ENCODE data around the gene TCIRG1. TPM values are rescaled to one million over a fixed set of nuclear protein-coding genes. Genes with fewer than 3 reads are reported as not detected.

Gene TCIRG1
- polyA plus RNA-seq, 1 experiment: 26.5 TPM

DNA sequence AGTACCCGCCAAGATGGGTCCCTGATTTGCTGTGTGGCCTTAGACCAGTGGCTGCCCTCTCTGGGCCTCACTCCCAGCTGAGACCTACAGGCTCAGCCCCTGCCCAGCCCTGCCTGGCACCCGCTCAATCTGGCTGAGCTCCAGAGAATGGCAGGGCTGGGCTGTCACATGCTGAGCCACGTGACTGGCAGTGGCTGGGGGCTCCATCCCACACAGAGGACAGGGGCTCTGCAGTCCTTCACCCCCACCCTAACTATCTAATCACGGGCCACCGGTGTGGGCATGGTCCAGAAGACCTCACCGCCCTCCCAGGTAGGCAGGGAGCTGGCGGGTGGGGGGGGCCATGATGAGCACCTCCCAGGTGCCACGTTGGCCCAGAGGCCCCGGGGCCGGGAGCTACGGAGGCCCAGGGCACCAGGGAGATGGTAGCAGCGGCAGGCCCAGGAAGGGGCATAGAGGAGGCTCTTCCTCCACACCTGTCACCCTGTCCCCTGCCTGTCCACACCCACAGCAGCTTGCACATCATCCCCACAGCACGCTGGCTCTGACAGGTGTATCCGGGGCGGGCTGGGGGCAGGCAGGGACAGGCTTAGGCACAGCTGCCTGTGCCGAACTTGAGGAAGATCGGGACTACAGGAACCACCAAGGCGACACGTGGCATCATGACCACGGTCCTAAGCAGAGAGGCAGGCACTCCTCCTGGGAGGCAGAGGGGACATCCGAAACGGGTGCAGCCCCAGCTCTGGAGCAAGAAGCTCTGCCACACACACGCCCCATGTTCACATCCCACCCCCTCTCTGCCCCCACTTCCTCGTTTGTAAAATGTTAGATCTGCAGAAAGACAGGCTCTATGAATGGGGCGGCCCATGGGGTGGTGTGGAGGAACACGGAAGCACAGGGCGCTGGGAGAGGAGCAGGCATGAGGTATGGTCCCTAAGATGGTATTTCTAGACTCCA, 30.2 kb upstream of the TCIRG1 start:
- TF ChIP-seq, protein P1, sequence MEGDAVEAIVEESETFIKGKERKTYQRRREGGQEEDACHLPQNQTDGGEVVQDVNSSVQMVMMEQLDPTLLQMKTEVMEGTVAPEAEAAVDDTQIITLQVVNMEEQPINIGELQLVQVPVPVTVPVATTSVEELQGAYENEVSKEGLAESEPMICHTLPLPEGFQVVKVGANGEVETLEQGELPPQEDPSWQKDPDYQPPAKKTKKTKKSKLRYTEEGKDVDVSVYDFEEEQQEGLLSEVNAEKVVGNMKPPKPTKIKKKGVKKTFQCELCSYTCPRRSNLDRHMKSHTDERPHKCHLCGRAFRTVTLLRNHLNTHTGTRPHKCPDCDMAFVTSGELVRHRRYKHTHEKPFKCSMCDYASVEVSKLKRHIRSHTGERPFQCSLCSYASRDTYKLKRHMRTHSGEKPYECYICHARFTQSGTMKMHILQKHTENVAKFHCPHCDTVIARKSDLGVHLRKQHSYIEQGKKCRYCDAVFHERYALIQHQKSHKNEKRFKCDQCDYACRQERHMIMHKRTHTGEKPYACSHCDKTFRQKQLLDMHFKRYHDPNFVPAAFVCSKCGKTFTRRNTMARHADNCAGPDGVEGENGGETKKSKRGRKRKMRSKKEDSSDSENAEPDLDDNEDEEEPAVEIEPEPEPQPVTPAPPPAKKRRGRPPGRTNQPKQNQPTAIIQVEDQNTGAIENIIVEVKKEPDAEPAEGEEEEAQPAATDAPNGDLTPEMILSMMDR (IDR thresholded peaks at IDR 0.05; ENCODE audit: low read depth, low read length): no peak
- Histone ChIP-seq H3K9me3 (ENCODE audit: control insufficient read depth, insufficient read depth, low read length) (no peaks in the 10 kb centered on the region; the same call in 1 of the 2 replicates), H3K27ac (ENCODE audit: low read depth, low read length) (peak overlapping the region; percentile 93), H3K4me3 (ENCODE audit: low read depth, low read length) (no peak overlapping the region), H3K27me3 (ENCODE audit: control insufficient read depth, insufficient read depth, low read length) (no peaks in the 10 kb centered on the region)
- POLR2A ChIA-PET: no interaction called here
- DNase-seq (ENCODE audit: low read depth, low spot score): no peak
- CTCF ChIA-PET: interaction anchor here (1.2 kb wide), 1 partner anchor 14 kb away, joined by 6 read pairs; no protein-coding TSS in a partner anchor

DNA sequence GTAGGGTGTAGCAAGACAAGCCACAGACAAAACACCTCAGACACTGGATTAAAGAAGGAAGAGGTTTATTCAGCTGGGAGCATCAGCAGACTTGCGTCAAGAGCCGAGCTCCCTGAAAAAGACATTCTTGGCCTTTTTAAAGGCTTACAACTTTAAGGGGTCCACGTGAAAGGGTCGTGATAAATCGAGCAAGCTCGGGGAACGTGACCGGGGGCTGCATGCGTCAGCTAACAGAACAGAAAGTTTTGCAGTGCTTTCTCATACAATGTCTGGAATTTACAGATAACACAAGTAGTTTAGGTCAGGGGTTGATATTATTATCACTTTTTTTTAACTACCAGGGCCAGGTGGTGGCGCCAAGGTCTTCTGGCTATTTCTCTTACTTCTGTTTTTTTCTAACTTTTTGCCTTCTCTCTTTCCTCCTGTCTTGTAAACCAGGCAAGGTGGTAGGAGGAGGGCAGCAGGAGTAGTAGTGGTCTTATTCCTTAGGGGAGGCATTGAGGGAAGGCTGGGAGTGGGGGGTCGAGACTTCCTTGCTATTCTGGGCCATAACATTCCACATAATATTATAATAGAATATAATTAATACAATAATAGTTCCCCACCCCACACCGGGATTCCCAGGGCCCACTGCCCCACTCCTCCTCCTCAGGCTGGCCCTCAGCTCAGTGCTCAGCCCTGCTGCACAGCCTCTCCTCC, 29.3 kb upstream of the TCIRG1 start:
- Histone ChIP-seq H3K27me3 (ENCODE audit: control insufficient read depth, insufficient read depth, low read length) (no peaks in the 10 kb centered on the region), H3K9me3 (ENCODE audit: control insufficient read depth, insufficient read depth, low read length) (no peaks in the 10 kb centered on the region; the same call in 1 of the 2 replicates), H3K4me3 (ENCODE audit: low read depth, low read length) (peak overlapping the region; percentile 61), H3K27ac (ENCODE audit: low read depth, low read length) (peak overlapping the region; percentile 93)
- POLR2A ChIA-PET: interaction anchor here (0.6 to 1.4 kb wide), 6 partner anchors 9 to 526 kb away, joined by 3 to 4 read pairs (median 3); no protein-coding TSS in a partner anchor
- no peak for DNase-seq (ENCODE audit: low read depth, low spot score)
- TF ChIP-seq, protein P1 (IDR thresholded peaks at IDR 0.05; ENCODE audit: low read depth, low read length): peak; percentile 41
- CTCF ChIA-PET: interaction anchor here (0.6 to 1.7 kb wide), 3 partner anchors 15 to 200 kb away, joined by 3 to 6 read pairs (median 5); no protein-coding TSS in a partner anchor

DNA sequence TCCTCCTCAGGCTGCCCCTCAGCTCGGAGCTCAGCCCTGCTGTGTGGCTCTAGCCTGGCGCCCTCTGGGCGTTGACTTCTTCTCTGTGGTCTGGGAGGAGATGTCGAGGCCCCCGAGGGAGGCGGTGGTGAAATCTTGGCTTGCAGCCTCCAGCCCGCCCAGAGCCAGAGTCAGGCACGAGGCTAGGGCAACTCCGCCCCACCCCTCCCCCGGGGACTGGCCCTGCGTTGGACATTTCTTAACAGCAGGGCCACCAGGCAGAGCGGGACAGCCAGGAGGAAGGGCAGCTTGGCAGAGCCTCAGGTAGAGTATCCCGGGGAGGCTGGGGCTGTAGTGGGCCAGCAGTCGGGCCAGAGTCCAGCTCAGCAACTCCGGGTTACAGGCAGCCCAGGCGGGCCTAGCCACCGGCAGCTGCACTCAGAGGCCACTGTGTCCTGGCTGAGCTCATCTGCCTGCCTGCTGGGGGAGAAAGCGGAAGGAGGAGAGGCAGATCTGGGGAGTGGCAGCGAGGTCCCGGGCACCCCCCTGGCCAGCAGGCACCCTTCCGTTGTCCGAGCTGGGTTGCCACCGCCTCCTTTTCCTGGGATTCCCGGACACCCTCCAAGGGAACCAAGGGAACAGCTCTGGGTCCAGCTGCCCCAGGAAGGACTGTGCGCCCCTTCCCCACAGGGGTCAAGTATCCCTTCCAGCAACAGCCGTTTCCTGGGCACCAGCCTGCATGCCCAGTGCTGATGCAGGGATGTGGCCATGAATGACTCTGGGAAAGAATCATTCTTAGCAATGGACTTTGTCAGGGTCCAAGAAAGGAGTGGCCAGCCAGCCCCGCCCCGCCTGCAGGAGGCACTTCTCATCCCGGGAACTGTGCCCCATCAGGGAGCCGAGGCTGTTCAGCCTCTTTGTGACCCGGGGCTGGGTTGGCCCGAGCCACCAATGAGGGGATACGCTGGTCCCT, 28.5 kb upstream of the TCIRG1 start, which contains the start of gene ALDH3B1:
ALDH3B1 (plus strand) TSS at position 238 of the 952 bp plus-strand sequence. CDS start 4,971 bp downstream, outside the sequence.
- H3K4me3 ChIP-seq (ENCODE audit: low read depth, low read length): peak within 1 kb of the TSS; percentile 61
- ChIA-PET CTCF (interaction anchor here (1.2 to 1.7 kb wide), 2 partner anchors 16 to 199 kb away, joined by 5 to 6 read pairs; no protein-coding TSS in a partner anchor), POLR2A (interaction anchor here (0.6 to 1.4 kb wide), 6 partner anchors 9 to 525 kb away, joined by 3 to 4 read pairs (median 3); no protein-coding TSS in a partner anchor)
- TF ChIP-seq, protein P1 (IDR thresholded peaks at IDR 0.05; ENCODE audit: low read depth, low read length): no peak
- H3K27ac ChIP-seq (ENCODE audit: low read depth, low read length): peak within 1 kb of the TSS; percentile 93
- no peak for DNase-seq (ENCODE audit: low read depth, low spot score)
- no peaks in the 10 kb centered on the region; the same call in 1 of the 2 replicates for H3K9me3 ChIP-seq (ENCODE audit: control insufficient read depth, insufficient read depth, low read length)
- H3K27me3 ChIP-seq (ENCODE audit: control insufficient read depth, insufficient read depth, low read length): no peaks in the 10 kb centered on the region

DNA sequence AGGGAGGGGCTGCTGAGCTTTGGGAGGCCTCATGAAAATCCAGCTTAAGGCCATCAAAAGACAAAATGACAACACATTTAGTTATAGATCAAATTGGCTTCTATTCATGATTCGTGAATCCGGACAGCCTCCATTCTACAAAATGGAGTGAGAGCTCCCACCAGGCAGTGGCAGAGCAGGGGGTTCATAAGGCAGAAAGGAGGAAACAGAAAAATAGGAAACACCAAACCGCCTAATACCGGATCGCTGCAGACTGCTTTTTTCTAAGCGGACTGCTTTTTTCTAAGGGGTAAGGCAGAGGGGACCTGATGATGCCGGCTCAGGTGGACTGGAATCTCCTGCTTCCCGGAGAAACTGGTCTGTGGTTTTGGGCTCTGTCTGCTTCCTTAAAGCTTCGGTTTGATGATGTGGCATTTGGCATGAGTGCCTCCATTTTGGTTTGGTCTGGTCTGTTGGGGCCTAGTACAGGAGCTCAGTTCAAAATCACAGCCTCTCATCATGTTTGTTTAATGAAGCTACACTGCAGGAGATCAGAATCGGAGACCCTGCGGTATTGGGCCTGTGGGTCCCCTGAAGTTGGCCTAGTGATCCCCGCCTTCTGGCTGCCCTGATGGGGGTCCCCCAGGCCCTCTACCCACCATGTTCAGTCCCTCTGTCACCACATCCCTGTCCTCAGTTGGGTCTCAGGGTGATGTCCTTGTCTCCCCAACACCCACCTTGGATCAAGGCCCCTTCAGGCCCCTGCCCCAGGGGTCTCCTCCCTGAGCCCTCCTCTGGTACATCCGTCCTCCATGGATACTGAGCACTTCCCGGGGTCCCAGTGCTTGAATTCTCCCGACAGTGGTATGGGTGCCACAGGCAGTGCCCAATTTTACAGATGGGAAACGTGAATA, 27.5 kb upstream of the TCIRG1 start:
- no peak for DNase-seq (ENCODE audit: low read depth, low spot score)
- CTCF ChIA-PET: interaction anchor here (1.7 kb wide), 1 partner anchor 198 kb away, joined by 5 read pairs; no protein-coding TSS in a partner anchor
- peak overlapping the region; percentile 61 for H3K4me3 ChIP-seq (ENCODE audit: low read depth, low read length)
- H3K27me3 ChIP-seq (ENCODE audit: control insufficient read depth, insufficient read depth, low read length): no peaks in the 10 kb centered on the region
- TF ChIP-seq, protein P1 (IDR thresholded peaks at IDR 0.05; ENCODE audit: low read depth, low read length): no peak
- peak overlapping the region; percentile 93 for H3K27ac ChIP-seq (ENCODE audit: low read depth, low read length)
- H3K9me3 ChIP-seq (ENCODE audit: control insufficient read depth, insufficient read depth, low read length): no peaks in the 10 kb centered on the region; the same call in 1 of the 2 replicates
- POLR2A ChIA-PET: interaction anchor here (1.3 kb wide), 1 partner anchor 17 kb away, joined by 3 read pairs; no protein-coding TSS in a partner anchor

Data from AG04450 (cell line).